ENCODE data around the gene F12. TPM values are rescaled to one million over a fixed set of nuclear protein-coding genes. Genes with fewer than 3 reads are reported as not detected.

The F12 gene
- total RNA-seq, 1 donor from 2014 or later = not detected

DNA sequence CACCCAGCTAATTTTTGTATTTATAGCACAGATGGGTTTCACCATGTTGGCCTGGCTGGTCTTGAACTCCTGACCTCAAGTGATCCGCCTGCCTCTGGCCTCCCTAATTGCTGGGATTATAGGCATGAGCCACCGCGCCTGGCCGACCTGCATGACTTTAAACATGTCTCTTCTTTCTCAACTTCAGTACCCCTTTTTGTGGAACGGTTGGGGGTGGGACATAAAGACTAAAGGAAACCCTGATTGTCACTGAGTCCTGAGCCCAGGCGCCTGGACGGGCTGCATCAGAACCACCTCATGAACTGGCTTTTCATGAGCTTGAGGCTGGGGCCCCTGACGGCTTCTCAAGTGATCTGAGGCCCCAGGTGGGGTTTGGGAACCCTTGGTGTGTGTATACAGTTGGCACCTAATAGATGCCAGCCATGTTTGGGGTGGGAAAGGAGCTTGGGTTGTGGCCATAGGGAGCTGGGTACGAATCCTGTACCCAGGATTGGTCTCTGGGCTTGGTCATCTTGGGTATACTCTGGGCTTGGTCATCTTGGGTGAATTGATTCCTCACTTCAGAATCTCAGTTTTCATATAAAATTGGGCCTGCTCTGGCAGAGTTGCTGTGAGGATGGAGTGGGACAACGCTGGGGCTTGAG, 19.3 kb upstream of the F12 start:
- TF ChIP-seq, protein P1, sequence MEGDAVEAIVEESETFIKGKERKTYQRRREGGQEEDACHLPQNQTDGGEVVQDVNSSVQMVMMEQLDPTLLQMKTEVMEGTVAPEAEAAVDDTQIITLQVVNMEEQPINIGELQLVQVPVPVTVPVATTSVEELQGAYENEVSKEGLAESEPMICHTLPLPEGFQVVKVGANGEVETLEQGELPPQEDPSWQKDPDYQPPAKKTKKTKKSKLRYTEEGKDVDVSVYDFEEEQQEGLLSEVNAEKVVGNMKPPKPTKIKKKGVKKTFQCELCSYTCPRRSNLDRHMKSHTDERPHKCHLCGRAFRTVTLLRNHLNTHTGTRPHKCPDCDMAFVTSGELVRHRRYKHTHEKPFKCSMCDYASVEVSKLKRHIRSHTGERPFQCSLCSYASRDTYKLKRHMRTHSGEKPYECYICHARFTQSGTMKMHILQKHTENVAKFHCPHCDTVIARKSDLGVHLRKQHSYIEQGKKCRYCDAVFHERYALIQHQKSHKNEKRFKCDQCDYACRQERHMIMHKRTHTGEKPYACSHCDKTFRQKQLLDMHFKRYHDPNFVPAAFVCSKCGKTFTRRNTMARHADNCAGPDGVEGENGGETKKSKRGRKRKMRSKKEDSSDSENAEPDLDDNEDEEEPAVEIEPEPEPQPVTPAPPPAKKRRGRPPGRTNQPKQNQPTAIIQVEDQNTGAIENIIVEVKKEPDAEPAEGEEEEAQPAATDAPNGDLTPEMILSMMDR (IDR thresholded peaks at IDR 0.05) = no peak
- peaks cover 14 to 15% of the 10 kb centered on the region in 2 donors for H3K4me1 ChIP-seq

DNA sequence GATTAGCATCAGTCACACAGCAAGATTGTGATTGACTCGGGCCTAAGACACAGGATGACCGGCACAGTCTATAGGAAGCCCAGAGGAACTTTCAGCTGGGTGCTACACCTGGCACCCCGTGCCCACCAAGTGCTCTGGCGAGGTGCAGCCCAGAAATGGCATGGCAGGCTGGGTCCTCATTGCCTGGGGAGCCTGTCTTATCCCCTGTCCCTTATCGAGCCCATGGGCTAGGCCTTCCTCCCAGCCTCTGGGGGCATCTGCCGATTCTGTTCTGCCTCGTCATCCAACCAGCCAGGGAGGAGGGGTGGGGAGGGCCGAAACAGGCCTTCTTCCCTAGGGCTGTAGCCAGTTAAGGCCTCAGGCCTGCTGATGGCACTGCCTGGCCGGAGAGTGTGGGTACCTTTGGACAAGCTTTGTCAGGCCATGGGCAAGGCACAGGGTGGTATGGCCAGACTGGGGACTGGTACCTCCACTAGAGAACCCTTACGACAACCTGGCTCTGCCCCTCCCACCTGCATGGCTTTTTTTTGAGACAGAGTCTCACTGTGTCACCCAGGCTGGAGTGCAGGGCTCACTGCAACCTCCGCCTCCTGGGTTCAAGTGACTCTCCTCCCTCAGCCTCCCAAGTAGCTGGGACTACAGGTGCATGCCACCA, 18.7 kb upstream of the F12 start:
- H3K9me3 ChIP-seq = no peaks in the 10 kb centered on the region
- DNase-seq (ENCODE audit: low spot score in 2 of 2) = no peak
- TF ChIP-seq, protein P1 (IDR thresholded peaks at IDR 0.05) = no peak
- H3K27ac ChIP-seq = no peak overlapping the region
- peaks cover 14 to 15% of the 10 kb centered on the region in 2 donors for H3K4me1 ChIP-seq
- peak overlapping the region; percentile 79 to 91 for H3K4me3 ChIP-seq
- H3K36me3 ChIP-seq = peaks cover 15 to 26% of the 10 kb centered on the region in 2 donors
- no peaks in the 10 kb centered on the region for H3K27me3 ChIP-seq
- intact Hi-C loops (cut with DNase I) = loop anchor here (2.0 to 10.0 kb wide), 2 partner anchors 61 to 777 kb away; partner anchors contain the start of gene HNRNPAB

More for the DNA sequence above, 19.3 kb upstream of the F12 start:
- Histone ChIP-seq H3K27ac (peak overlapping the region in 1 of 2 donors; percentile 2), H3K9me3 (no peaks in the 10 kb centered on the region), H3K4me3 (no peak overlapping the region), H3K27me3 (no peaks in the 10 kb centered on the region), H3K36me3 (peaks cover 22 to 32% of the 10 kb centered on the region in 2 donors)
- no peak for DNase-seq (ENCODE audit: low spot score in 2 of 2)
- intact Hi-C loops (cut with DNase I) = loop anchor here (10.0 kb wide), 1 partner anchor 776 kb away; the partner anchor contains the start of gene HNRNPAB

DNA sequence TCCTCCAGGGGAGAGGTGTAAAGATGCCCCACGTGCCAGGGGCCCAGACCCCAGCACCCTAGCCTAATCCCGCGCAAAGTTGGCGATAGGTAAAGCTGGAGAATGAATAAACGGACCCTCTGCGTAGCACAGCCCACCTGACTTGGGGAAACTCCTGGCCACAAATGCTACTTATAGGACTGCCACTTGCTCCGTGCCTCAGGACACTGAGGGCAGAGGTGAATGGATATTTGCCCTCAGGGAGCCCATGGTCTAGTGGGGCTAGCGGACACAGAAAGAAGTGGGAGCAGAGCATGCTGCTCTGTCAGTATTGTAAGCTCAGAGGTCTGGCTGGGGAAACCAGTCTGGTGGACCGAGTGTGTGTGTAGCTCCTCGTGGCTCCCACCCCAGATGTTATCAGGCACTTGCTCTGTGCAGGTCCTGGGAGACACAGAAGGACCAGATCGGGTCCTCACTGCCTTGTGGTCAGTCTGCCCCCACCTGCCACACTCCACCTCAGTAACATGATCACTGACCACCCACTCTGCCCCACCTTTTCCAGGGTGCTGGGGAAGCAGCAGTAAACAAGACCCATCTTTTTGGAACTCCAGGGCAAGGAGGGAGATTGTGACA, 18.0 kb upstream of the F12 start:
- Histone ChIP-seq H3K4me3 (peak overlapping the region; percentile 79 to 91), H3K27me3 (no peaks in the 10 kb centered on the region), H3K27ac (peak overlapping the region; percentile 83 to 88), H3K4me1 (peaks cover 14 to 15% of the 10 kb centered on the region in 2 donors), H3K36me3 (peaks cover 8 to 20% of the 10 kb centered on the region in 2 donors), H3K9me3 (no peaks in the 10 kb centered on the region)
- intact Hi-C loops (cut with DNase I) = loop anchor here (2.0 to 10.0 kb wide), 2 partner anchors 61 to 777 kb away; partner anchors contain the start of gene HNRNPAB
- no peak for DNase-seq (ENCODE audit: low spot score in 2 of 2)
- TF ChIP-seq, protein P1 (IDR thresholded peaks at IDR 0.05) = no peak

DNA sequence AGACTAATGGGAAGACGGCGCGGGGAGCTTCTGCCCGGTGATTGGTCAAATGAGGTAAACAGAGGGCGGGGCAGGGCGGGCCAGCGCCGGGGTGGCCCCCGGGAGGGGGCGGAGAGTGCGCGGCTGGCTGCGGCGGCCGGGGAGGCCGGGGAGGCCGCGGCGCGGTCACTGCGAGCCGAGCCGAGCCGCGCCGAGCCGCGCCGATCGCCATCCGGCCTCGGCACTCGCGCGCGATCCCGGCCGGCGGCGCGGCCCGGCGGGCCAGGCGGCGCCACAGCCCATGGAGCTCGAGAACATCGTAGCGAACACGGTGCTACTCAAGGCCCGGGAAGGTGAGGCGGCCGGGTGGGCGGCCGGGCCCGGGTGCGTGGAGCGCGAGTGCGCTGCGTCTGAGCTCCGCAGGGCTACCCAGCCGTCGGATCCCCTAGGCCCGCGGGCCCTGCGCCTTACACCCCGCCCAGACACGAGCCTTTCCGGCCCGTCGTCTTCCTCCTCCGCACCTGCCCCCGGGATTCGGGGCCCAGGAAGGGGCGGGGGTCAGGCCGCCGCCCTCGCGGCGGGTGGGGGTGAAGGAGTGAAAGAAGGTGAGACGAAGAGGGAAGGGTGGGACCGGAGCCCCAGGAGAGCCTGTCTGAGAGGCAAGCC, 17.3 kb upstream of the F12 start, which contains the start of gene GRK6:
GRK6 (plus strand) TSS at position 111 of the 645 bp plus-strand sequence; CDS start at position 281, 170 bp downstream.
- peak within 1 kb of the TSS; percentile 79 to 91 for H3K4me3 ChIP-seq
- H3K27me3 ChIP-seq = no peaks in the 10 kb centered on the region
- peaks cover 14 to 15% of the 10 kb centered on the region in 2 donors for H3K4me1 ChIP-seq
- H3K9me3 ChIP-seq = no peaks in the 10 kb centered on the region
- intact Hi-C loops (cut with DNase I) = loop anchor here (1.0 to 10.0 kb wide), 7 partner anchors 21 to 778 kb away; partner anchors contain the start of genes HNRNPAB, LMAN2 and PDLIM7
- TF ChIP-seq, protein P1 (IDR thresholded peaks at IDR 0.05) = peak in 1 of 3 experiments; percentile 12
- H3K27ac ChIP-seq = peak within 1 kb of the TSS; percentile 83 to 88
- H3K36me3 ChIP-seq = peaks cover 4 to 14% of the 10 kb centered on the region in 2 donors
- DNase-seq (ENCODE audit: low spot score in 2 of 2) = no peak
